Activated CD8-positive, alpha-beta memory T cell treated with anti-CD3 and anti-CD28 coated beads for 36 hours (primary cell): Measurements from ENCODE around the gene ELF2. TPM values are rescaled to one million over a fixed set of nuclear protein-coding genes. Genes with fewer than 3 reads are reported as not detected.
"Not testable (repeated sequence)": the region's sequence is repeated elsewhere in the genome, so short reads cannot be mapped to it uniquely, and the experiment has no call there.

Experiments used
- CTCF ChIA-PET: fragments of 350-600 bp; sonication (Branson Sonifier 250); formaldehyde crosslinking; loops from one replicate; lab custom pipeline; 2021; ENCODE audit warnings: antibody characterized with exemption; lab: Charles Lee
- POLR2A ChIA-PET: fragments of 350-600 bp; sonication (Branson Sonifier 250); formaldehyde crosslinking; loops from one replicate; lab custom pipeline; 2021; ENCODE audit warnings: antibody characterized with exemption; lab: Charles Lee
- total RNA-seq, 2 experiments: library from RNA; stranded (reverse); gene quantifications; one replicate each; pipeline ENCODE4 v1.2.3, GENCODE V29; 2021

ELF2 gene
- total RNA-seq, 2 experiments from 2014 or later: 22.8 to 23.9 TPM

DNA sequence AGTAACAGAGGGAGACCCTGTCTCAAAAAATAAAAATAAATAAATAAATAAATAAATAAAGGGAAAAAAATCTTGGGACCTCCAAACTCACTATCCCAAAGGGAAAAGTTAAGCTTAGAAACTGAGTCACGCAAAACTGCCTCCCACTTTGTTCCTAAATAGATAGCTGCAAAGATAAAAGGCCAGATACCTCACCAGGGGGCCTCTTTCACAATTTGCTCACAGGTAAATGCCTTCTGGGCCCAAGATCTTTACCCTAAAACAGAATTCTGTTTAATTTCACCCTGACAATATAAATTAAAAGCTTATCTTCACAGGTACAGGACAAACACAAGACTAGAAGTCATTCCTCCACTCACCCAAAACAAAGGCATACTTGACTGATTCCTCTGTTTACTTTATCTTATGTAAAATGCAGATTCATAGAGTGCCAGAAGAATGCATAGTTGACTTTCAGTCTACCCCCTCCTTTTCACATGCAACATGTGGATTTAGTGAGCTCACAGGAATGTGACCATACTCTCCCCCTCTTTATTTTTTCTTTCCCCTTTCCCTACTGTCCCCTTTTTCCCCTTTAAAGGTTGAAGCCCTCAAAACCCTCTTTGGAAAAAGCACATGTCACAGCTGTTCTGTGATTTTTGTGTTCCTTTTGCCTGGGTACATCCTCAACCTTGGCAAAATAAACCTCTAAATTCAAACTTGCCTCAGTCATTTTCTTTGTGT, 23.4 kb downstream of the ELF2 start:
- ChIA-PET POLR2A (no interaction called here), CTCF (no interaction called here)

DNA sequence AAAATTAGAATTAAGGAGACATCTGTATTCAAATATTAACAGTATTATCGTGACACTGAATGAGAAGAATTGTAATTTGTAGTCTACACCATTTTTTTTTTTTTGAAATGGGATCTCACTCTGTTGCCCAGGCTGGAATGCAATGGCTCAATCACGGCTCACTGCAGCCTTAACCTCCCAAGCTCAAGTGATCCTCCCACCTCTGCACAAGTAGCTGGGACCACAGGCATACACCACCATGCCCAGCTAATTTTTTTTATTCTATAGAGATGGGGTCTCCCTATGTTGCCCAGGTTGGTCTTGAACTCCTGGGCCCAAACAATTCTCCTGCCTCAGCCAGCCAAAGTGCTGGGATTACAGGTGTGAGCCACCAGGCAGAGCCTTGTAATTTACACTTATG, 24.8 kb downstream of the ELF2 start:
- POLR2A ChIA-PET: no interaction called here
- CTCF ChIA-PET: no interaction called here

DNA sequence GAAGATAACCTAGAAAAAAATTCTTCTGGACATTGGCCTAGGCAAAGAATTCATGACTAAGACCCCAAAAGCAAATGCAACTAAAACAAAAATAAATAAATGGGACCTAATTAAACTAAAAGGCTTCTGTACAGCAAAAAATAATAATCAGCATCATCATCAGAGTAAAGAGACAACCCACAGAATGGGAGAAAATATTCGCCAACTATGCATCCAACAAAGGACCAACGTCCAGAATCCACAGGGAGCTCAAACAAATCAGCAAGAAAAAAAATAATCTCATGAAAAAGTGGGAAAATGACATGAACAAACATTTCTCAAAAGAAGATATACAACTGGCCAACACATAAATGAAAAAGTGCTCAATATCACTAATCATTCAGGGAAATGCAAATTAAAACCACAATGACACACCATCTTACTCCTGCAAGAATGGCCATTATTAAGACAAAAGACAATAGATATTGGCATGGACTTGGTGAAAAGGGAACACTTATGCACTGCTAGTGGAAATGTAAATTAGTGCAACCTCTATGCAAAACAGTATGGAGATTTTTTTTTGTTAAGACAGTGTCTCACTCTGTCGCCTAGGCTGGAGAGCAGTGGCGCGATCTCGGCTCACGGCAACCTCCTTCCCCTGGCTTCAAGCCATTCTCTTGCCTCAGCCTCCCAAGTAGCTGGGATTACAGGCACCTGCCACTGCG, 29.9 kb downstream of the ELF2 start:
- POLR2A ChIA-PET: interaction anchor here (0.7 kb wide), 1 partner anchor 29 kb away, joined by 6 read pairs; no protein-coding TSS in a partner anchor
- CTCF ChIA-PET: no interaction called here

DNA sequence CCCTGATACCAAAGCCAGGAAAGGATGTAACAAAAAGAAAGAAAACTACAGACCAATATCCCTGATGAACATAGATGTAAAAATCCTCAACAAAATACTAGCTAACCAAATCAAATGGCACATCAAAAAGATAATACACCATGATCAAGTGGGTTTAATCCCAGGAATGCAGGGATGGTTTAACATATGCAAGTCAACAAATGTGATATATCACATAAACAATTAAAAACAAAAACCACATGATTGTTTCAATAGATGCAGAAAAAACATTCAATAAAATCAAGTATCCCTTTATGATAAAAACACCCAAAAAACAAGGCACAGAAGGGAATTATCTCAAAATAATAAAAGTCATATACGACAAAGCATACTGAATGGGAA, 31.5 kb downstream of the ELF2 start:
- POLR2A ChIA-PET: no interaction called here
- CTCF ChIA-PET: no interaction called here

DNA sequence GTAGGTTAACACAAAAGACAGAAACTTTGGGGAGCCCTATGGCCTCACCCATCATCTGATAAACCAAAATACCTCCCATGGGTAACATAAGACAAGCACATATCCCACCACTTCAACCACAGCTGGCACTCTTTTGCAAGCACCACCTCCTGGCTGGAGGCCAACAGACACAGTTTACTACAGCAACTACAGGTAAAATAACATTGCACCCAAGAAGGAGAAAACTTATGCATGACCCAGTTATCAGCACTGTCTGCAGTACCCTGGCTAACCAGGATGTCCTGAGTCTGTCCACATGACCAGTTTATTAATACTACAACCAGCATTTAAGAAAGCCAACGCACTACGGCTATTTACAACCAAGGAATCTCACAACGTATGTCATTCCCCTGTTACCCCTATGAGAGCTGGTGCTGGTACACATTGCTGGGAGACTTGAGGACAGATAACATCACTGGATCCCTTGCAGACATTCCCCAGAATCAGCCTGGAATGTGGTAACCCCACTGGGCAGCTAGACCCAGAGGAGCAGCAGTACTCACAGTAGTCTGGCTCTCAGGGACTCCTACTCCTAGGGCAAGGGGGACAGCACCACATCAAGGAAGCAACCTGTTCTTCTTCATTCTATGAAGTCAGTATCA, 32.0 kb downstream of the ELF2 start:
- ChIA-PET CTCF (interaction anchor here (1.2 kb wide), 1 partner anchor 10 kb away, joined by 3 read pairs; no protein-coding TSS in a partner anchor), POLR2A (no interaction called here)

DNA sequence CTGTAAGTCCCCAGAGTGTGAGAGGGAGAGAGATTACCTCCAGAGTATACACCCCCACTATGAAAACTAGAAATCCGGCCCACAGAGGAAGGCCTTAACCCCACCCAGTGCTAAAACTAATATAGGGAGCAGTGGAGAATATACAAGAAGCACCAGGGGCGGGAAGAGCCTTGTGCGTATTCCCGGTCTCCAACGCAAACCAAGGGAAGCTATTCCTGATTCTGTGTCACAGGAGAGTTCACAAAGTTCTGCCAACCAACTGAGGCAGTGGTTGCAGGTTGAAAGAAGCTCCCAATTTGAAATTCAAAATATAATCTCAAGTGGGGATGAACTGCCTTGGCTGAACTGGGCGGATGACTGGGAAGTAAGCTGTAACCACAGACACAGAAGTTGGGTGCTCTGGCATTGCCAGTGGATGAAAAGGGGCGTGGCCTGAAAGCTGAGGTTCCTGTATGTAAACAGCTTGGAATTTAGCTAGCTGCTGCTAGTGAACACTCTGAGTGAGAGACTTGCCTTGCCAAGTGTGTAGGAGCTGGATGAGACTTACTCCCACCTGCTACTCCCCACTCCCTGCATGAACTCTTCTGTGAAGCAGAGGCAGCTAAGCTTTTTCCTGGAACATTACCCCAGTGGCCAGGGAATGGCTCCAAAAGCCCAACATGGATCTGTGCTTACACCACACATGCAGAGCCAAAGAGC, 32.7 kb downstream of the ELF2 start:
- ChIA-PET CTCF (interaction anchor here (1.2 kb wide), 1 partner anchor 11 kb away, joined by 3 read pairs; no protein-coding TSS in a partner anchor), POLR2A (no interaction called here)

DNA sequence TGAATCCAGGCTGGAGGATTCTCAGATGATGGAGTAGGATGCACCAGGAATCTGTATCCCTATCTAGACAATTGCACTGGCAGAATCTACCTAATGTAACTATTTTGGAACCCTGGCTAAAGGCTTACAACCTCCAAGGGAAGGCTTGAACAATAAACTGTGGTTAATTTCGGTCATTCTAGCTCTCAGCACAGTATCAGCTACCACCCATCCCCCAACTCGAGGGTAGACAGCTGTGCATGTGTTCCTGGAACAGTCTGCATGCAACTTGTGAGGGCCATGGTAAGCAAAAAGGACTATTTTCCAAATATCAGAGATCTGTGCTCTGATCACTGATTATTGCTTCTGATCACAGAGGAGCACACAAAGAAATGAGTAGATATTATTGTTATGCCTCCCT, 34.0 kb downstream of the ELF2 start:
- POLR2A ChIA-PET: no interaction called here
- CTCF ChIA-PET: no interaction called here

DNA sequence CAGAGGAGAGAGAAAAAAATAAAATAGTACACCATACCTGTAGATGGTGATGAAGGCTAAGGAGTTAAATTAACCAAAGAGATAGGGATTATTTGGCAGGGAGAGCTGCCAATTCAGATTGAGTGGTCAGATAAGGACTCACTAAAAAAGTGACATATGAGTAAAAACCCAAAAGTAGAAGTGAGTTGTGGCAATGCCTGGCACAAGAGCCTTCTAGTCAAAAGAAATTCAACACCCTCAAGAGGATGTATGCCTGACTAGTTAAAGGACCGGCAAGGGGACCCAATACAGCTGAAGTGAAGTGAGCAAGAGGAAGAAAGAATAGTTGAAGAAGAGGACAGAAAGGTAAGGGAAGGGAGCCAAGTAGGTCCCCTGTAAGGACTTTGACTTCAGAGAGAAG, 34.9 kb downstream of the ELF2 start:
- ChIA-PET CTCF (interaction anchor here (1.1 kb wide), 1 partner anchor 34 kb away, joined by 3 read pairs; no protein-coding TSS in a partner anchor), POLR2A (no interaction called here)

DNA sequence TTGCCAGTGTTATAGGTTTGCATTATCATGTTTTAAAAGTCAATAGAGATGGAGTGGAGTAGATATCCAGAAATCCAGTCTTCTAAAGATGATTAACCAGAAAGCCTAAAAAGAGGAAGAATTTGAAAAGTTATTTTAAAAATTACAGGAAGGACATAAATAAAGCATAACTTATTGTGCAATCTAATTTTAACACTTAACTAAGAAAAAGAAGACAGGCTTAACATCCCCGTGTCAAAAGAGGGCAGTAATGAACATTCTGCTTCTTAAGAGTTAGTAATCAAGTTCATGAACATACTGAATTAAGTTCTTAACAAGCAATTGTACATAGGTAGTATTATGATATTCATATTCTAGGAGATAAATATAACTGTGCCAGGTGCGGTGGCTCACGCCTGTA, 39.3 kb downstream of the ELF2 start:
- POLR2A ChIA-PET: no interaction called here
- CTCF ChIA-PET: no interaction called here

DNA sequence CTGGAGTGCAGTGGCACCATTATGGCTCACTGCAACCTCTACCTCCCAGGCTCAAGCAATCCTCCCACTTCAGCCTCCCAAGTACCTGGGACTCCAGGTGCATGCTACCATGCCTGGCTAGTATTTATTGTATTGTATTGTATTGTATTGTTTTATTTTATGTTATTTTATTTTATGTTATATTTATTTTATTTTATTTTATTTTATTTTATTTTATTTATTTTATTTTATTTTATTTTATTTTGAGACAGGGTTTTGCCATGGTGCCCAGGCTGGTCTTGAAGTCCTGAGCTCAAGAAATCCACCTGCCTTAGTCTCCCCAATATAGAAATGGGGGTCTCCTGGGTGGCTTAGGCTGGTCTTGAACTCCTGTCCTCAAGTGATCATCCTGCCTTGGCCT, 42.6 kb downstream of the ELF2 start:
- ChIA-PET CTCF (no interaction called here), POLR2A (no interaction called here)

DNA sequence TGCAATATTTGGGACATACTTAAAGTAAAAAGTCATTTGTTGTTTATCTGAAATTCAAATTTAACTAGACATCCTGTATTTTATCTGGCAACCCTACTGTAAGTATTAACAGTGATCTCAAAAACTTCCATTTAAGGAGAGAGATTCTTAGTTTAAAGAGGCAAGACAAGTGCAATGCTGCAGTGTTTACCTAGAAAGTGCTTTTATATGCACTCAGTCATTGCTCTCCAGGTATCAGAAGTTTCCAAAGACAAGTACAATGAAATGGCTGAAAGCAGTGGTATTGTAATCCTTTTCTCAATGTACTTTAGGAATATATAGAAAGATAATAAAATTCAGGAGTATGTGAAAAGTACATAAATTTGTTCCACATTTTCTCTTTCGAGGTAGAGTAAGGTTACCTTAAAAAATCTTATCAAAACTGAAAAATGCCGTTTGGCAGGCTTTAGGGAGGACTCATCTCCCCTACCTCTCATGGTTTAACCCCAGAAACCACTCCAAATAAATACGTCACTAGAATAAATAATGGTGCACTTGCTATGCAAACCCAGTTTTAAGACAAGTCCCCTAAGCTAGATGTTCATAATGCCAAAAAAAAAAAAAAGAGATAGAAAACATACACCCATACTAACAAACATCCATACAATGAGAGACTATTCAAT, 45.7 kb downstream of the ELF2 start:
- ChIA-PET CTCF (no interaction called here), POLR2A (interaction anchor here (0.5 kb wide), 1 partner anchor 40 kb away, joined by 3 read pairs; no protein-coding TSS in a partner anchor)

DNA sequence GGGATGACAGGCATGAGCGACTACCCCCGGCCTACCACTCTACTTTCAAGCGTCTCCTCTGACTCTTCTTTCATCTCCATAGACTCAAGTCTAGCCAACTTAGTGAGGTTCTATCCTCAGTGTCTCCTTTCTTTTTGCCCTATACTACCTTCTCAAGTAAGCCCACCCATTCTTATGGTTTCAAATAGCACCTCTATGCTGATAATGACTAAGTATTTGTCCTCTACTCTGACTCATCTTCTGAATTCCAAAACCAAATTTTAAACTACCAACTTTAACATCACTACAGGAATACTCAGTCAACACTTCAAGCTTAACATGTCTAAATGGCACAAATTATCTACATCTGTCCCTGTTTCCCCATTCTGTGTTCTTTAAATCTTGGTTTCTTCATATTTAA, 47.8 kb downstream of the ELF2 start:
- POLR2A ChIA-PET: no interaction called here
- CTCF ChIA-PET: no interaction called here

DNA sequence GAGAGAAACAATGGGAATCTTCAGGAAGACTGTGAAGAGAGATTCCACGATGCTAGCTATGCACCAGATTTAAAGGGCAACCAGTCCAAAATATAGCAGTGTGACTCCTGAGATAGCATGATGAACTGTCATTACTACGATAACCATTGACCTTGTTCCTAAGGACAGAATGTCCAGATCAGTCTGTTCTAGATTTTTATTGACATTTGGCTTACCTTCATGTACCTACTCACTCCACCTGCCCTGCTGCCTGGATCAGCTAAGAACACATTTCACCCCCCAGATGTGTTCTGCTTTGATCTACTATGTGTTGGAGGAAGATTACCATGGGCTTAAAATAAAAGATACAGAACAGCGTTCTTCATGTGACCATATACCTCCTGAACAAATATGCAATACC, 50.1 kb downstream of the ELF2 start:
- CTCF ChIA-PET: interaction anchor here (1.1 kb wide), 1 partner anchor 169 kb away, joined by 3 read pairs; no protein-coding TSS in a partner anchor
- POLR2A ChIA-PET: no interaction called here

DNA sequence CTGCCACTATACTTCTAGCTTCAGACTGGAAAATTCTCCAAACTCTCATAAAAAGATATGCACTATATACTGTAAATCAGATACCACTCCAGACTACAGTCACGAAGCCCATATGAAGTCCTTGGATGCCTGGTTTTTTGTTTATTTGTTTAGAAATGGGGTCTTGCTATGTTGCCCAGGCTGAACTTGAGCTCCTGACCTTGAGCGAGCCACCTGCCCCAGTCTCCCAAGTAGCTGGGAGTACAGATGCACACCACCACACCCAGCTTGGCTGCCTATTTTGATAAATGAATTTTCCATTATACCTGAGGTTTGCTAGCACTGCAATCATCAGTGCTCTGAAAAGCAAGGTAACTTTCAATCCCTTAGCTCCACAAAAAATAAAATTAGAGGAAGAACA, 53.1 kb downstream of the ELF2 start:
- ChIA-PET POLR2A (no interaction called here), CTCF (no interaction called here)

DNA sequence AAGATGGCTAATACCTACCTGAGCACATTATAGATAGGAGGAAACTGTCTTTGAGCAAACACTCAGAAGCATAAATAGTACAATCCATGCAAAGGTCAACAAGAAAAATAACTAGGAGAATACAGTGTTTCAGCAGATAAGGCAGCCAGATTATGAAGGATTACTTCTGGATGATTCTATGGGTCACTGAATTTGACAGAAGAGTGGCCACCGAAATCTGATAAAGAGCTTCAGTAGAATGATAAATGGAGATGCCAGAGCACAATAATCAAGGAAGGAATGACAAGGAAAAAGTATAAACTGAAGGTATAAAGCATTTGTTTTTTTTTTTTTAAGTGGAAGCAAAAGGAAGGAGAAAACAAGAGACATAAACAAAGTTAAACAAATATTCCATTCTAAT, 58.7 kb downstream of the ELF2 start:
- CTCF ChIA-PET: interaction anchor here (1.1 kb wide), 1 partner anchor 21 kb away, joined by 3 read pairs; no protein-coding TSS in a partner anchor
- POLR2A ChIA-PET: no interaction called here

DNA sequence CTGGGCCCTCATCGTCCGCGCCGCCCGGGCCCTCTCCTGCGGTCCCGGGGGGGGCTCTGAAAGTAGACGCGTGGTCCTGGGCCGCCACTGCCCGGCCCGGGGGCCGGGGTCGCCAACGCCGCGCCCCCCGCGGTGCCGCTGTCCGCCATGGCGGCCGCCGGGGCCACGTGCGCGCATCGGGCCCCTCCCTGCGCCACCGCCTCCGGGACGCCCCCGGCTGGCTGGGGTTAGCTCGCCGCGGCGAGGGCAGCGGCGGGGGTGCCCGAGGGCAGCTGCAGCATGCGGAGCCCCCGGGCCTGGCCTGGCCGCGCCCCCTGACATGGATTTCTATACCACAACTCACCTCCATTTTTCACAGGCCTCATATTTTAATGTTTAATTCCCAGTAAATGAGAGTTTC, 61.8 kb downstream of the ELF2 start:
- ChIA-PET POLR2A (no interaction called here), CTCF (no interaction called here)

DNA sequence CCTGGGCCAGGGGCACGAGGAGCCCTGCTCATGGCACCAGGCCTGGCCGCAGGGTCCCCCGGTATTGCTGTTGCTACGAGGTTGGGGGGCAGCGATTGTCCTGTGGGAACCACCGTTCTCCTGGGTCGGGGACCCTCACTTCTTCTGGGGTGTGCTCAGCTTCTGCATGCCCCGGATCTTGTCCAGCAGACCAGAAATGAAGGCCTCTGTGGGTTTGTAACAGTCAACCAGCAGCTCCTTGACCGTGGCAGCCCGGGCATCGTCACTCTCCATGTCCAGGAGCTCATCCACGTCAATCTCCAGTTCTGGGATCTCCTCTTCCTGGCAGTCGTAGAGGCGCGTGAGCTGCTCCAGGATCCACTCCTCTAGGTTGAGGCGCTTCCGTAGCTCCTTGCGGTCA, 62.2 kb downstream of the ELF2 start:
- CTCF ChIA-PET, POLR2A ChIA-PET: not testable (repeated sequence)

DNA sequence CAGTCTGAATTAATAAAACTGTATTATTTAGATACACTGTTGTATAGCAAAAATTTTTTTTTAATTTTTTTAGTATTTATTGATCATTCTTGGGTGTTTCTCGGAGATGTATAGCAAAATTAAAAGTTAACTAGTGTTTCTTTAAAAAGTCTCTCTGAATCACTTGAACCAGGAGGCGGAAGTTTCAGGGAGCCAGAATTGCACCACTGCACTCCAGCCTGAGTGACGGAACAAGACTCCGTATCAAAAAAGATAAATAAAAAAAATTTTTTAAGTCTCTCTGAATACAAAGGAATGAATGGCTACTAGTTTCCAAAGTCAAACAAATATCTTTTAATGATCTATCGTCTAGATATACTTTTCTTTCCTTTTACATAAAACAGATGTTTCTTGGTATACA, 64.4 kb downstream of the ELF2 start:
- ChIA-PET POLR2A (no interaction called here), CTCF (no interaction called here)

DNA sequence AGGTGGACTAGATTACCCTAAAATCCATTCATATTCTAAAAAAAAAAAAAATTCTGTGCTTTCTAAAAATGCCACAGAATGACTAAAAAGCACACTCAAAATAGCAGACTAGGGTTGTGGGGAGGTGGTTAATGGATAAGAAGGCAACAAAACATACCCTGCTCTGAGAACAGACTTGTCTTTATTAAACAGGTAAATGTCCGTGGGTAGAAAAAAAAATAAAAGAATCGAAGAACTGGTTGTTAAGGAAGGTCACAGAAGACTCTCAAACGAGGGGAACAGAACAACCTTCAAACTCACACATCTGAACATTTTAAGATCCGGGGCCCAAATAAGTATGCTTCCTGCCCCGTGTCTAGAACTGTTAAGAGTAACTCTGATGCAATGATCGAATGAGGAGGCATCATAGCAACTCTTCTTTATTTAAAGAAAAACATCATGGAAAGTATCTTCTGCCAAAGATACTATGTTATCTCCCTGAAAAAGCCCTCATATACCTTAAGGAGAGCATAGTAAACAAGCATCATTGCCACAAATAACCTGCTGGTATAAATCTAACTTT, 68.4 kb downstream of the ELF2 start:
- CTCF ChIA-PET: no interaction called here
- POLR2A ChIA-PET: no interaction called here
